ENCODE measurements around the gene CSTA.

DNA sequence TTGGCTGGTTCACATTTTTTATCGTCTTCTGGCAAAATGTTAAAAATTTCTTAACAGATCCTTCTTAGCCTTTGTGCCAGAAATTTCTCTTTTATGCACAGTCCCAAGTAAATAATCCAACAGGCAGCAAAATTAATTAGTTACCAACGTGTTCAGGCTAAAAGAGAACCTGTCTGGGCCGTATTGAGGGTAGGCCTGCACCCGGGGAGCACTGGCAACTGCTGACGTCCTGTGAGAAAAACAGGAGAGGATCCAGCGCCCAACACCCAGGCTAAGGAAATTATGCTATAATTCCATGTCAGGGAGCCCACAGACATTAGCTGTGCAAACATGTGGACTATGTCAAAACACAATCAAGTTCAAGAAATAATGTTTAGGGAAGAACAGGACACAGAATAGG, 30.7 kb upstream of the CSTA start:
- TF ChIP-seq, protein P1, sequence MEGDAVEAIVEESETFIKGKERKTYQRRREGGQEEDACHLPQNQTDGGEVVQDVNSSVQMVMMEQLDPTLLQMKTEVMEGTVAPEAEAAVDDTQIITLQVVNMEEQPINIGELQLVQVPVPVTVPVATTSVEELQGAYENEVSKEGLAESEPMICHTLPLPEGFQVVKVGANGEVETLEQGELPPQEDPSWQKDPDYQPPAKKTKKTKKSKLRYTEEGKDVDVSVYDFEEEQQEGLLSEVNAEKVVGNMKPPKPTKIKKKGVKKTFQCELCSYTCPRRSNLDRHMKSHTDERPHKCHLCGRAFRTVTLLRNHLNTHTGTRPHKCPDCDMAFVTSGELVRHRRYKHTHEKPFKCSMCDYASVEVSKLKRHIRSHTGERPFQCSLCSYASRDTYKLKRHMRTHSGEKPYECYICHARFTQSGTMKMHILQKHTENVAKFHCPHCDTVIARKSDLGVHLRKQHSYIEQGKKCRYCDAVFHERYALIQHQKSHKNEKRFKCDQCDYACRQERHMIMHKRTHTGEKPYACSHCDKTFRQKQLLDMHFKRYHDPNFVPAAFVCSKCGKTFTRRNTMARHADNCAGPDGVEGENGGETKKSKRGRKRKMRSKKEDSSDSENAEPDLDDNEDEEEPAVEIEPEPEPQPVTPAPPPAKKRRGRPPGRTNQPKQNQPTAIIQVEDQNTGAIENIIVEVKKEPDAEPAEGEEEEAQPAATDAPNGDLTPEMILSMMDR (IDR thresholded peaks at IDR 0.05; ENCODE audit: control extremely low read depth in 1 of 3, insufficient read depth in 1 of 3, low read depth in 1 of 3, low read length in 3 of 3): no peak
- TF ChIP-seq ZNF274 (IDR thresholded peaks at IDR 0.05; ENCODE audit: borderline replicate concordance, extremely low read depth, low read length): no peak
- TF ChIP-seq POLR2AphosphoS5 (IDR thresholded peaks at IDR 0.05; ENCODE audit: low read depth, low read length): no peak
- no peak for TF ChIP-seq PHF8 (conservative IDR thresholded peaks at IDR 0.05; ENCODE audit: low read depth, low read length)
- TF ChIP-seq EZH2 (IDR thresholded peaks at IDR 0.05; ENCODE audit: low read depth, low read length, severe bottlenecking): no peak
- TF ChIP-seq ASH2L (IDR thresholded peaks at IDR 0.05; ENCODE audit: low read length): no peak
- TF ChIP-seq HDAC2 (IDR thresholded peaks at IDR 0.05; ENCODE audit: borderline replicate concordance in 1 of 2, low read depth in 2 of 2, low read length in 2 of 2): no peak
- no peak for TF ChIP-seq KDM1A (IDR thresholded peaks at IDR 0.05; ENCODE audit: borderline replicate concordance, low read length)

All from H1 (cell line).